Measurements from ENCODE around the gene CAMSAP2. TPM values are rescaled to one million over a fixed set of nuclear protein-coding genes. Genes with fewer than 3 reads are reported as not detected.

The CAMSAP2 gene
- total RNA-seq: 10 to 100 TPM in 1 of 2 donors, 1 to 10 TPM in 1; 8.8 to 19.1 TPM

DNA sequence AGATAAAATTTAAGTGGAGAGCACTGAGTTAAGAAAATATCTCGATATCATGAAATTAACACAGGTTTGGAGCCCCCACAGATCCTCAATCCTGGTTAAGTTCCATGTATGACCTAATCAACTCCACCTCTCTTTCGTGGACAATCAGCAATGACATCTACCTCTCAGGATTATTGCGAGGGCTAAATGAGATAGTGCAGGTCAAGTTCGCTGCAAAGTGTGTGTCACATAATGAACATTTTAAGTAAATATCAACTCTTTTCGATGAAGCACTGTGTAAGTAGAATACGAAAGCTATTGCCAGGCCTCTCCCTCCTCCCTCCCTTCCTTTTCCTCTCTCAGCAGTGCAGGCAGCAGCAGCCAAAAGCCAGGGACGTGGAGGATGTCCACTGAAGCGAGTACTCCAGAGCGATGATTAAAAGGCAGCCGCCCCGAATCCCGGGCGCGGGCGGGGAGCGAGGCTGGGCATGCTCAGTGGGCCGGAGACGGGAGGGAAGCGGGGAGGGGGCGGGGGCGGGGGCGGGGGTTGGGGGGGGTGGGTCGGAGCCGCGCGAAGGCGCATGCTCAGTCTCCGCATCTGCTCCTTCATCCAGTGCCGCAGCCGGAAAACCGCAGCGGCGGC lies at the start of gene CAMSAP2:
Gene CAMSAP2 (plus strand): TSS at position 567 of the 622 bp plus-strand sequence. CDS start 935 bp downstream, outside the sequence.
- intact Hi-C loops (cut with DNase I): no loop called here
- TF ChIP-seq, protein P1, sequence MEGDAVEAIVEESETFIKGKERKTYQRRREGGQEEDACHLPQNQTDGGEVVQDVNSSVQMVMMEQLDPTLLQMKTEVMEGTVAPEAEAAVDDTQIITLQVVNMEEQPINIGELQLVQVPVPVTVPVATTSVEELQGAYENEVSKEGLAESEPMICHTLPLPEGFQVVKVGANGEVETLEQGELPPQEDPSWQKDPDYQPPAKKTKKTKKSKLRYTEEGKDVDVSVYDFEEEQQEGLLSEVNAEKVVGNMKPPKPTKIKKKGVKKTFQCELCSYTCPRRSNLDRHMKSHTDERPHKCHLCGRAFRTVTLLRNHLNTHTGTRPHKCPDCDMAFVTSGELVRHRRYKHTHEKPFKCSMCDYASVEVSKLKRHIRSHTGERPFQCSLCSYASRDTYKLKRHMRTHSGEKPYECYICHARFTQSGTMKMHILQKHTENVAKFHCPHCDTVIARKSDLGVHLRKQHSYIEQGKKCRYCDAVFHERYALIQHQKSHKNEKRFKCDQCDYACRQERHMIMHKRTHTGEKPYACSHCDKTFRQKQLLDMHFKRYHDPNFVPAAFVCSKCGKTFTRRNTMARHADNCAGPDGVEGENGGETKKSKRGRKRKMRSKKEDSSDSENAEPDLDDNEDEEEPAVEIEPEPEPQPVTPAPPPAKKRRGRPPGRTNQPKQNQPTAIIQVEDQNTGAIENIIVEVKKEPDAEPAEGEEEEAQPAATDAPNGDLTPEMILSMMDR (IDR thresholded peaks at IDR 0.05): no peak
- no peak for TF ChIP-seq POLR2A (IDR thresholded peaks at IDR 0.05)
- H3K4me1 ChIP-seq: peaks cover 30% of the 10 kb centered on the region
- DNase-seq: peak; percentile 83 to 88 (median 84)
- peak; percentile 85 for ATAC-seq
- H3K27me3 ChIP-seq: no peaks in the 10 kb centered on the region
- H3K9me3 ChIP-seq: no peaks in the 10 kb centered on the region
- H3K4me3 ChIP-seq: peak within 1 kb of the TSS; percentile 75 to 81
- peak within 1 kb of the TSS; percentile 92 to 99 (median 98) for H3K27ac ChIP-seq
- no peaks in the 10 kb centered on the region for H3K36me3 ChIP-seq (replicated peaks in 1 of 2; ENCODE audit: insufficient read depth in 1 of 2, low read depth in 2 of 2)
- WGBS, 2 donors: 0 to 1% methylated on average over 15 to 33 of the region's 33 CpGs

DNA sequence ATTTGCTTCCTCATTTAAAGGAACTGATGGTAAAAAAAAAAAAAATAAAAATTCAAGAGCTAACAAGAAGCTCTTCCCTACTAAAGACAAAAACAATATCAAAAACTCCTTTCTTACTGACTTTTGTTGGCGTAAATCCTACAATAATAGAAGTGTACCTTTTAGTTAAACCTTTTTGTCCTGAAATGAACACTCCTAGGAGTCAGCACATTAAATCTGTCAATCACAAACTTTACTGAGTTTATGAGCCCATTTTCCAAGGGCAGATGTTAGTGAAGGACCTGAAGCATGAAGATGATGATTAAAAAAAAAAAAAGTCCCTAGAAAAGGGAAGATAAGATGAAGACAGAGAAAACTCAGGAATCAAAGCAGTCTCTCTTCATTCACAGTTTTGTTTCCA lies 46.4 kb upstream of the CAMSAP2 start:
- TF ChIP-seq, protein P1 (IDR thresholded peaks at IDR 0.05): no peak
- no peak for TF ChIP-seq POLR2A (IDR thresholded peaks at IDR 0.05)
- intact Hi-C loops (cut with DNase I): no loop called here

GRCh38 chr1:200693327-200693726 lies 45.4 kb upstream of the CAMSAP2 start:
- H3K4me1 ChIP-seq: no peaks in the 10 kb centered on the region
- H3K36me3 ChIP-seq (replicated peaks in 1 of 2; ENCODE audit: insufficient read depth in 1 of 2, low read depth in 2 of 2): no peaks in the 10 kb centered on the region
- intact Hi-C loops (cut with DNase I): no loop called here
- DNase-seq (no peak), ATAC-seq (no peak)
- no peak for TF ChIP-seq POLR2A (IDR thresholded peaks at IDR 0.05)
- TF ChIP-seq, protein P1 (IDR thresholded peaks at IDR 0.05): no peak
- H3K27ac ChIP-seq: no peak overlapping the region
- H3K27me3 ChIP-seq: no peaks in the 10 kb centered on the region
- no peaks in the 10 kb centered on the region for H3K9me3 ChIP-seq
- H3K4me3 ChIP-seq: no peak overlapping the region

More for the DNA sequence above, 46.4 kb upstream of the CAMSAP2 start:
- Histone ChIP-seq H3K4me1 (no peaks in the 10 kb centered on the region), H3K27ac (no peak overlapping the region), H3K36me3 (replicated peaks in 1 of 2; ENCODE audit: insufficient read depth in 1 of 2, low read depth in 2 of 2) (no peaks in the 10 kb centered on the region), H3K9me3 (no peaks in the 10 kb centered on the region), H3K27me3 (no peaks in the 10 kb centered on the region), H3K4me3 (no peak overlapping the region)
- ATAC-seq (no peak), DNase-seq (no peak)
- WGBS, 2 donors: 83 to 85% methylated on average over 1 of the region's 1 CpG

DNA sequence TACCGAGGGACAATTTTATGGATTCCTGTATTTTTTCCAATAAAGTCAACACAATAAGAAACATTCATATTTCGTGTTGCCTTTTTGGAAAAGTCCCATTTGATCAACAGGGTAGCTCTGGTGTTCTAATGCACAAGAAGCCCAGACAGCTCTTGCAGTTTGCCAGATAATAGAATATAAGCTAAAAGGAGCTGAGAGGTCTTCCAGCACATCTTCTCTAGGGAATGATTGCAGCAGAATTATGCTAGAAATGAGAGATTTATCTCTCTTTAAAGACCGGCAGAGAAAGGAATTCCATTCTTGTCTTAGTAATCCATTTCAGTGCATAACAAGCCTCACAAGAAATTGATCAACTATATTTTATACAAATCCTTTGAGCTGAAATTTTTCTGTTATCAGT lies 44.0 kb upstream of the CAMSAP2 start:
- Histone ChIP-seq H3K27me3 (no peaks in the 10 kb centered on the region), H3K4me3 (no peak overlapping the region), H3K27ac (no peak overlapping the region), H3K4me1 (no peaks in the 10 kb centered on the region), H3K9me3 (no peaks in the 10 kb centered on the region), H3K36me3 (replicated peaks in 1 of 2; ENCODE audit: insufficient read depth in 1 of 2, low read depth in 2 of 2) (no peaks in the 10 kb centered on the region)
- intact Hi-C loops (cut with DNase I): no loop called here
- TF ChIP-seq, protein P1 (IDR thresholded peaks at IDR 0.05): no peak
- TF ChIP-seq POLR2A (IDR thresholded peaks at IDR 0.05): no peak
- DNase-seq (no peak), ATAC-seq (no peak)
- 55 to 67% methylated on average over 3 of the region's 3 CpGs for WGBS, 2 donors

DNA sequence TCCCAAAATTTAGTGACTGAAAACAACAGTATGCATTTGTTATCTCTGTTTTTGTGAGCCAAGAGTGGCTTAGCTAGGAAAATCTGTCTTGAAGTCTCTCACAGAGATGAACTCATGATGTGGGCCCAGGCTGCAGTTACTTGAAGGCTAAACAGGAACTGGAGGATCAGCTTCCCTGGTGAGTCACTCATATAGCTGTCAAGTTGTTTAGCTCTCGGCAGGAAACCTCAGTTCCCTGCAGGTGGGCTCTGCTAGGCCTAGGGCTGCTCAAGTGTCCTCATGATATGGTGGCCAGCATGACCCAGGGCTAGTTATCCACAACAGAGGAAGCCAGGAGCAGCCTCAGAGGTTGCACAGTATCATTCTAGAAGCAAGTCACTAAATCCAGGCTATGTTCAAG lies 38.8 kb upstream of the CAMSAP2 start:
- Histone ChIP-seq H3K4me3 (no peak overlapping the region), H3K4me1 (no peaks in the 10 kb centered on the region), H3K27me3 (no peaks in the 10 kb centered on the region), H3K9me3 (no peaks in the 10 kb centered on the region), H3K27ac (no peak overlapping the region), H3K36me3 (replicated peaks in 1 of 2; ENCODE audit: insufficient read depth in 1 of 2, low read depth in 2 of 2) (no peaks in the 10 kb centered on the region)
- WGBS, 2 donors: 67% methylated on average over 1 of the region's 1 CpG; no CpG with 5 or more reads in 1 of the 2 donors
- intact Hi-C loops (cut with DNase I): no loop called here
- no peak for TF ChIP-seq POLR2A (IDR thresholded peaks at IDR 0.05)
- TF ChIP-seq, protein P1 (IDR thresholded peaks at IDR 0.05): no peak
- no peak for DNase-seq
- ATAC-seq: no peak
